GM12873 (cell line): ENCODE measurements around the gene MYO18B.

Source experiments
- CTCF ChIP-seq: IDR thresholded peaks from 2 replicates; pipeline ENCODE4 v1.5.1; 2012; ENCODE audit warnings: low read depth, mild to moderate bottlenecking, moderate library complexity, low read length, control low read depth; ENCODE audit not compliant: insufficient read depth; ENCODE audit errors: missing control alignments

Gene MYO18B

DNA sequence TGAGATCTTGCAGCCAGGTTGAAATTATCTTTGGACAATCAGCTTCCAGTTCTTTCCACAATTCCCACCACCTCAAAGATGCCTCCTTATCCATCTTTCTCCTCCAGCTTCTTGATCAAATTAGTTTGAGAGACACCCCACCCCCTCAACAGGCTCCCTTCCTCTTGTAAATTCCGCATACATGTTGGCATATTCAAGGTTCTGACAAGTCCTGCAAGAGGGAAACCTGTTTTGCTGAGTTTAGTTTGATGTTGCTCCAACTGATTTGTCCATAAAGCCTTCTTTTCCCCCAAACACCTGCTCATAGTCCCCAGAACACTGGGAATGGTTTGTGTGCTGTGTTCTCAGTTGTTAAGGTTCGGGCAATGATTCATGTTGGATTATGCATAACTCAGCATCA, 73.6 kb downstream of the MYO18B start:
- TF ChIP-seq CTCF, result no peak

DNA sequence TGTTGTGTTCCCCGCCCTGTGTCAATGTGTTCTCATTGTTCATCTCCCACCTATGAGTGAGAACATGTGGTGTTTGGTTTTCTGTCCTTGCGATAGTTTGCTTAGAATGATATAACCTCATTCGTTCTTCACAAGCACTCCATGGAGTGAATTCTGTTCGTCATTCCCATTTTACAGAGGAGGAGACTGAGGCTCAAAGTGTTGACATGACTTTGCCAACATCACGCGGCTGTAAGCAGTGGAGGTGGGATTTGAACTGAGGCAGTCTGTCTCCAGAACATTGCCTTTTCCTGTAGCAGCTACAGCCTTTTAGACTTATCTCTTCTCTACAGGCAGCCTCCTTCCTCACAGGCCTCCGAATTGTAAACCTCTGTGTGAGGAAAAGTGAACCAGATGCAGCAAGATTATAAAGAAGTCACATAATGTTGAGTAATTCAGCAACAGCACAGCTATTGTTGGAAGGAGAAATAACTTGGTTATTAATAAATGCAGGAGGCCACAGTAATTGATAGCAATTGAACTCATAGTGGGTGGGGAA, 74.6 kb downstream of the MYO18B start:
- no peak for TF ChIP-seq CTCF

GRCh38 chr22:25817092-25817943, 75.3 kb downstream of the MYO18B start:
- TF ChIP-seq CTCF, result no peak

DNA sequence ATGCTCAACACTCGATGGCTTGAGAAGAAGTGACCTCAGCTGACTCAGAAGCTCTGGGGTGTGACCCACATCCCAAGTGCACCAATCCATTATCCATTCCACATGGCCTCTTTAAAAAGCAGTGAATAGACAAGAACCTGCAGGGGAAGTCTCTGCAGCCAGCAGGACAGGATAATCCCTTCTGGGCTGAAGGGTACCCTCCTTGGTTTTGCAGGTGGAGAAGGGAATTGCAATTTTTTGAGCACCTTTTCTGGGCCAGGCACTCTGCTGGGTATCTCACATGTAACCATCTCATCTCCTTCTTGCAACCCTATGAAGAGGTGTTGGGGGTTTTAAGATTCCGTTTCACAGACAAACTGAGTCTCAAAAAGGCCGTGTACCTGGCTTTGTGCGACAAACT, 76.6 kb downstream of the MYO18B start:
- no peak for TF ChIP-seq CTCF

DNA sequence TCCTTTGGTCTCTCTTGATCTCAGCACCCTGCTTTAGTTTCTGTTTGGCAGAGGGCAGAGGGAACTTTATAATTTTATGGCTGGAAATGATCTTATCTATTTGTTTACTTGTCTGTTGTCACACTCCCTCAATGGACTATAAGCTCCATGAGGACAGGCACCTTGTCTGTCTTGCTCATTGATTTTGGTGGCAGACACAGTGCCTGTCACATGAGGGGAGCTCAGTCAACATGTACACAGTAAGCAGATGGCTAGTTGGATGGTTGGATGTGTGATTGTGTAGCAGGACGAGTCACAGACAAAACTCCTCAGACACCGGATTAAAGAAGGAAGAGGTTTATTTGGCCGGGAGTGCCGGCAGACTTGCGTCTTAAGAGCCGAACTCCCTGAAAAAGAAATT, 80.4 kb downstream of the MYO18B start:
- no peak for TF ChIP-seq CTCF

GRCh38 chr22:25823276-25823675, 81.3 kb downstream of the MYO18B start:
- no peak for TF ChIP-seq CTCF

DNA sequence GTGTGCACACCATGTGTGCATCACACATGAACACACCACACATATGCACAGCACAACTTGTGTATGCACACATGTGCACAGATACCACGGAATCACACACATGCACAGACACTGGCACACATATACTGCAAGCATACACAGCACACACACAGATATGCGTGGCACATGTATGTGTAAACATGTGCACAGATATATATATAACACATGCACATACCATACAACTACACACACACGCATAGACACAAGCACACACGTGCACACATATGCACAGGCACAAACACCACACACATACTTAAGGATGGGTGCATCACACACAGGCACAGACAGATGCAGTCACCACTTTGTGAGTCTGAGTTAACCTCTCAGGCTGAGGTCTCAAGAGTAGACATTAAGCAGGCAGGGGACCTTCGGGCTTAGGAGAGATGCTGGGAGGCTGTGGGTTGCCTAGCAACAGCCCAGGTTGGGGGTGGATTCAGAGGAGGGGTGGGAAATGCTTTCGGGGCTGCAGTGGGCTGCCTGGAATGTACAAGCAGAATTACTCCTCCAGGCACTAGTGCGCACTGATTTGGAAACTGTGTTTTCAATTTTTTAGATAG, 82.9 kb downstream of the MYO18B start:
- TF ChIP-seq CTCF, result no peak
